ENCODE measurements around the gene PHF24.
A peak's percentile ranks its signal among the peaks of the same experiment; 100 is the strongest.

DNA sequence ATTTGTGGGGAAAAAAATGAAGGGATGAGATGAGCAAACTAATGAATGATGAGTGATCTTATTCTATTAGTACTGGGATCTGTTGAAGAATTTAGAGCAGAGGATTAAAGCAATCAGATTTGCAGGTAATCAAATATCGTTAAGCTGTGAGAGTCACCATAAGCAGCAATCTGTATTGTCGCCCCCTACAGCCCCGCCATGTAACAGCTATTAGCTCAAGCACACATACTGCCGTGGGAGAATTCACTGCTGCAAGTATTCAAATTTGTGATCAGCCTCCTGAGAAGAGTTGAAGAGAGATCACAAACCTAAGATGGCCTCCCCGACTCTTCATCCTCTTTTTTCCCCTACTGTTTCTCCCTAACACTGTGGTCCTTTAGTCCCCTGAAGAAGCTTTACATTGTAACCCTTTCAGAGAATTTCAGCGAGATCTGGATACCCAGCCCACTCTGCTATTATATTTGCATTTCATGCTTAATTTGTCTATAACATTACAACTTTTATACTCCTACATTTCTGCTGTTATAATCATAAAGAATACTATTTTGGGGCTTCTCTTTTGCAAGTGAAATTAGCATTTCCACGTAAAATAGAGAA, 28.5 kb upstream of the PHF24 start:
- TF ChIP-seq, protein P1, sequence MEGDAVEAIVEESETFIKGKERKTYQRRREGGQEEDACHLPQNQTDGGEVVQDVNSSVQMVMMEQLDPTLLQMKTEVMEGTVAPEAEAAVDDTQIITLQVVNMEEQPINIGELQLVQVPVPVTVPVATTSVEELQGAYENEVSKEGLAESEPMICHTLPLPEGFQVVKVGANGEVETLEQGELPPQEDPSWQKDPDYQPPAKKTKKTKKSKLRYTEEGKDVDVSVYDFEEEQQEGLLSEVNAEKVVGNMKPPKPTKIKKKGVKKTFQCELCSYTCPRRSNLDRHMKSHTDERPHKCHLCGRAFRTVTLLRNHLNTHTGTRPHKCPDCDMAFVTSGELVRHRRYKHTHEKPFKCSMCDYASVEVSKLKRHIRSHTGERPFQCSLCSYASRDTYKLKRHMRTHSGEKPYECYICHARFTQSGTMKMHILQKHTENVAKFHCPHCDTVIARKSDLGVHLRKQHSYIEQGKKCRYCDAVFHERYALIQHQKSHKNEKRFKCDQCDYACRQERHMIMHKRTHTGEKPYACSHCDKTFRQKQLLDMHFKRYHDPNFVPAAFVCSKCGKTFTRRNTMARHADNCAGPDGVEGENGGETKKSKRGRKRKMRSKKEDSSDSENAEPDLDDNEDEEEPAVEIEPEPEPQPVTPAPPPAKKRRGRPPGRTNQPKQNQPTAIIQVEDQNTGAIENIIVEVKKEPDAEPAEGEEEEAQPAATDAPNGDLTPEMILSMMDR (IDR thresholded peaks at IDR 0.05), result peak; percentile 15 to 52 (median 46)
- TF ChIP-seq POLR2A (IDR thresholded peaks at IDR 0.05), result no peak

Data from right lobe of liver (tissue), 4 donors.